Measurements from ENCODE around the gene SPATA13.
A peak's percentile ranks its signal among the peaks of the same experiment; 100 is the strongest.
"Not testable (repeated sequence)": the region's sequence is repeated elsewhere in the genome, so short reads cannot be mapped to it uniquely, and the experiment has no call there.

SPATA13 gene

DNA sequence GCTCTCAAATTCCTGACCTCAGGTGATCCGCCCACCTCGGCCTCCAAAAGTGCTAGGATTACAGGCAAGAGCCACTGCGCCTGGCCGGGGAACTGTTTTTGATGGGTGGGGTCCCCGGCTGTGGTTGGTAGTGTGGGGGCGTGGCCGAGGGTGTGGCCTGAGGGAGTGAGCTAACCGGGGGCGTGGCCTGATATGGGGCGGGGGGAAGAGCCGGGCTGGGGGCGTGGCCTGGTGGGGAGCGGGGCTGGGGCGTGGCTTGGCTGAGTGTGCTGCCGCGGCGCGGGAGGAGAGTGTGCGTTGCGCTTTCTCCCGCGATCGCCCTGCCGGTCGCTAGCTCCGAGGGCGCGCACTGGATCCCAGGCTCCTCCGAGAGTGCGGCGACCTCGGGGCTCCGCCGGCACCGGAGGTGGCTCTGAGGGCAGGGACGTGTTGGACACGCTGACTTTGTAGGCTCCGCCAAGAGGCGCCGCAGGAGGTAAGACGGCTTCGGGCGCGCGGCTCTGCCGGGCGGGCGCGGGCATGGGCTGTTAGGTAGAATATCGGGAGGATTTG is at the start of gene SPATA13:
Gene SPATA13, plus strand, starts transcription at position 263 of the 552 bp plus-strand sequence. CDS start 62,210 bp downstream, outside the sequence.
- peak; percentile 88 to 98 (median 96) for DNase-seq

GRCh38 chr13:24112791-24113190 is 47.7 kb upstream of the SPATA13 start:
- DNase-seq: no peak

DNA sequence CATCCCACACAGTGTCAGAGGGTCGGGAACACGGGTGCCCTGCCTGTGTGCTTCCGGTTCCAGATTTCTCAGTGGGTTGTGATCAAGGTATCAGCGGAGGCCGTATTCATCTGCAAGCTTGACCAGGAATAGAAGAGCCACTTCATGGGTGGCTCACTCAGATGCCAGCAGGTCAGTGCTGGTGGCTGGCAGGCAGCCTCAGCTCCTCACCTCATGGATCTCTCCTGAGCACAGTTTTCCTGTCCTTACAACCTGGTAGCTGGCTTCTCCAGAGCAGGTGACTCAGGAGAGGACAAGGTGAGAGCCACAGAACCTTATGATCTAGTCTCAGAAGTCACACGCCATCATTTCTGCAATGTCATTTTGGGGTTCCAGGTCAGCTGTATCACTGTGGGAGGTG is 44.8 kb upstream of the SPATA13 start:
- no peak for DNase-seq

DNA sequence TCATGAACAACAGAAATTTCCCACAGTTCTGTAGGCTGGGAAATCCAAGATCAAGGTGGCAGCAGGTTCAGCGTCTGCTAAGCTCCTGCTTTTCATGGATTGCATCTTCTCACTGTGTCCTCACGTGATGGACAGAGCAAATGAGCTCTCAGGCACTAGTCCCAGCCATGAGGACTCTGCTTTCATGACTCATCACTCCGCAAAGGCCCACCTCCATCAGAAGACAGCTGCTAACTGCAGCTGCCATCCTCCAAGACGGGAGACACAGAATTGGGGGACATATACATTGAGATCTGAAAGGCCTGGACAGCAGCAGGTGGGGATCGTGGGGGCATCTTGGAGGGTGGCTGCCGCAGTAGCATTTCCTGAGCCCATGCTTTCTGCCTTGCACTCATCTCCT is 44.4 kb upstream of the SPATA13 start:
- no peak for DNase-seq

DNA sequence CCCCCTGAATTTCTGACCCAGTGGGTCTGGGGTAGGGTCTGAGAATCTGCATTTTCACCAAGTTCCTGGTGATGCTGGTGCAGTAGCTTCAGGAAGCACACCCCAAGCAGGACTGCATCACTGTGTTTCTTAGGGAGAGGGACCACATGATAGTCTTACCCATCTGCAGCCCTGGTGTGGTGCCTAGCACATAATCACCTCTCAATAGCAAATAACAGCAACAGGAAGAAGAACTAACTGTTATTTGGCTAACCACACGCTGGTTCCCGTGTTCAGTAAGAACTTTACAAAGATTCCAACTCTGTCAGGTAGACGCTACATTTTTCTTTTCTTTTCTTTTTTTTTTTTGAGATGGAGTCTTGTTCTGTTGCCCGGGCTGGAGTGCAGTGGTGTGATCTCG is 41.9 kb upstream of the SPATA13 start:
- no peak for DNase-seq

GRCh38 chr13:24119626-24120508 is 40.7 kb upstream of the SPATA13 start:
- DNase-seq: no peak

GRCh38 chr13:24122045-24122444 is 38.5 kb upstream of the SPATA13 start:
- not testable (repeated sequence) for DNase-seq

DNA sequence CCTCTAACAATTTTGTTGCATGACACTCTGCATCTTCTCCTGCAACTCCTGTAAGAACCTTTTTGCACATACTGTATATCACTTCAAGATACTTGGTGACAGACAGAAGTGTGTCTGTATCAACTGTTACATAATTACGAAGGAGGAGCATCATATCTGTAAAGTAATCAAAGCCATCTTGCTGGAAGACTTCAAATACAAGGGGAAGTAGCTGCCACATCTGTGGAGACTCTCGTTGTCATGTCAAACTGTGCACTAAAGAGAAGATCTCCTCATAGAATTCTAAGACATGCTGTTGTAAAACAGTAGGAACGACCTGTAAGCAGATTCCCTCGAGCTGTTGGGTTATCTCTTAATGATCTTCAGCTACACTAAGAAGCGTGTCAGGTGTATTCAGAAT is 38.0 kb upstream of the SPATA13 start:
- DNase-seq: no peak

GRCh38 chr13:24123761-24124160 is 36.8 kb upstream of the SPATA13 start:
- DNase-seq: no peak

DNA sequence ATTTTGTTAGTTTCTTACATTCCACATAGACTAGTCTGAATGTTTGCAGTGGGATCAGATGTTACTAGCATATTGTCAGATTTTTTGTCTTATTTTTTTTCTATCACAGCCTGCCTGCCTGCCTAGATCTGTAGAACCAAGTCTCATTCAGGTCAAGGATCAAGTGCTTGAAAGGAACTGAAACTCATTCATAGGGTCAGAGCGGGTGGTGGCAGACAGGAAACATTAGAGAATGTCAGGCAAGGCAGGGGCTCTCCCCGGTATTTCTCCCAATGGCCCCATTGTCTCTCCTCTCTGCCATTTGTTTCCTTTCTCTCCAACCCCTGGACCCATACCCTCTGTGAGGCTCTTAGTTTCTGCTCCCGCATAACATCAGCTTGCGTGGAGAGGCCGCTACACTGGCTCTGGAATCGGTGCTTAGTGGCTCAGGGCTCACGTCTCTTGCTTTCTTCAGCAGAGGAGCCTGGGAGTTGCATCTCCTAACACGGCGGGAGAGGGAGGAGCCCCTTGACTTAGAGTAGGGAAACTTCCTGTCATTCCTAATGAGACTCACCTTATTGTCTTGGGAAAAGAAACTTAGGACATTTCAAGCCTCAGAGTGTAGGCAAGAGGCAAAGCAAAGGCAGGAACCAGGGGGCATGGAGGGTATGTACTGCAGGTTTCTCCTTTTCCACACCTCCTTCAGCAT is 35.6 kb upstream of the SPATA13 start:
- peak; percentile 50 to 56 (median 50) for DNase-seq

GRCh38 chr13:24127116-24127631 is 33.3 kb upstream of the SPATA13 start:
- no peak for DNase-seq

DNA sequence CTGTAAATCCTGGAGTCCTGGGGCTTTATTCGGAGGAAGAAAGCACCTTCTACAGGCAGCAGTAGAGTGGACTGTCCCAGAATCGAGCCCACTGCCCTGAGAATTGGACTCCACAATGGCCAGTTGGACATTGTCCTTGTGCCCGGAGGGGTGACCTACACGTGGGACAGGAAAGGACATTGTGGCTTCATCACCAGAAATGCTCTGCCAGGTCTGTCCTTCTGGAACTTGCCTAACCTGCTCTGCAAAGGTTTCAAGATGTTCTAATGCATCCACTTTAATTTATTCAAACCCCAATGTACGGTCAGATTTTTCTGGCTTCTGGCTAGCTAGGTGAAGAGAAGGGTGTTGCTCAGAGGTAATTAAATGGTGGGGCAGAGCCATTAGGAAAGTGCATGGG is 32.4 kb upstream of the SPATA13 start:
- DNase-seq: no peak

- no peak for DNase-seq
Observed at GRCh38 chr13:24128962-24129361, 31.6 kb upstream of the SPATA13 start.

- no peak for DNase-seq
Observed at GRCh38 chr13:24129914-24130774, 30.4 kb upstream of the SPATA13 start.

- peak in 1 of 3 donors; percentile 24 for DNase-seq
Observed at GRCh38 chr13:24131749-24132148, 28.8 kb upstream of the SPATA13 start.

- no peak for DNase-seq
Observed at GRCh38 chr13:24133021-24133795, 27.3 kb upstream of the SPATA13 start.

DNA sequence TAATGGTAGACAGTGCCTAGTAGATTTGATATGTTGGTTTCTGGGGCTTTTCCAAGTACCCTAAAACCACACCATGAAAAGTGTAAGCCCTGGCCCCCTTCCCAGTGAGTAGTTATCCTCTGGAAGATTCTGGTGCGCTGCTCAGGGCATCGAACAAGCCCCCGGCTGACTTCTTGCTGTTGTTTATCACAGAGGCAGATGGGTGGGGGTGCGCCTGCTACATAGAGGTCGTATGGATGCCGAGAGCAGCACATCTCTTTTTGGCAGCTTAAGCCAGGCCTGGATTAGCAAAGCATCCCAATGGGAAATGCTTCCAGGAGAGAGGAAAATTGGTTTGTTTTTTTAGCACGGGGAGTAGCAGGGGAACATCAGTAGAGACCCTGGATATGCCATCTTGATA is 26.3 kb upstream of the SPATA13 start:
- DNase-seq: no peak

DNA sequence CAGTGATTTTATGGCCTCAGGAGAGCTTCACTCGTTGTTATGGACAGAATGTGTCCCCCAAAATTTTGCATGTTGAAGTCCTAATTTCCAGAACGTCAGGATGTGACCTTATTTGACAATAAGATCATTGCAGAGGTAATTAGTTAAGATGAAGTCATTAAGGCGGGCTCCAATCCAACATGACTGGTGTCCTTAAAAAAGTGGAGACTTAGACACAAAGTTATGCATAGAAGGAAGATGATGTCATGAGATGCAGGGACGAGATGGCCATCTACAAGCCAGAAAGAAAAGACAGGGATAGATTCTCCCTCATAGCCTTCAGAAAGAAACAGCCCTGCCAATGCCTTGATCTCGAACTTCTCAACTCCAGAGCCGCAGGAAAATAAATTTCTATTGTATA is 25.8 kb upstream of the SPATA13 start:
- no peak for DNase-seq

DNA sequence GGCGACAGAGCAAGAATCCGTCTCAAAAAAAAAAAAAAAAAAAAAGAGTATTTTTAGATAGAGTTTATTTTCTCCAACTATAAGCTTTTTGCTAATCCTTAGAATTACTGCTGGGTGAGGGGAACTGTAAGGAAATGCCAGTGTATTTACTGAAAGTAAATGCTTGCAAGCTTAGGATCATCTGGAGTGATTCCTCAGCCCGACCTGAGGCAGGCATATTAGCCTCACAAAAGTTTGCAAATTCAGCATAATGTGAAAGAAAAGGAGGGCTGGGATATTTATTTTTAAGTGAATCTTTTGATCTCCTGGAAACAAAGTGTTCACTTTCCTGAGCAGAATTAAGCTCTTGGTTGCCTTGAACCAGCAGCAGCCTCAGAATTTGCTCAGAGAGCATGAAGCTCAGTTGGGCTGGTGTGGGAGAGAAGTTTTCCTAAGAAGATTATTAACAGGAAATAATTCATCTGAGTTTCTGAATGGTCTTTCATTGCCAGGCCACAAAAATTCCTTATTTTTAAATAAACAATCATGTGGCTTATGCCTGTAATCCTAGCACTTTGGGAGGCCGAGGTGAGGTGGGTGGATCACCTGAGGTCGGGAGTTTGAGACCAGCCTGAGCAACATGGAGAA is 24.7 kb upstream of the SPATA13 start:
- no peak for DNase-seq

DNA sequence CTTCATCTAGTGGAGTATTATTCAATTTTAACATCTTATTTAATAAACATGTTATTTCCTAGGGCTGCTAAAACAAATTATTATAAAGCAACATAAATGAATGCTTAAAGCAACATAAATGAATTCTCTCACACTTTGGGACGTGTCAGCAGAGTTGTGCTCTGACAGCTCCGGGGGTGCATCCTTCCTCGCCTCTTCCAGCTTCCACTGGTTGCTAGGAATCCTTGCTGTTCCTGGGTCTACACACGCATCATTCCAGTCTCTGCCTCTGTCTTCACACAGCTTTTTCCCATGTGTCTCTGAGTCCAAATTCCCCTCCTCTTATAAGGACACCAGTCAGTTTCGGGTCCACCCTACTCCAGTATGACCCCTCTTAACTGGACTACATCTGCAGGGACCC is 21.6 kb upstream of the SPATA13 start:
- DNase-seq: no peak

GRCh38 chr13:24141333-24141910 is 19.1 kb upstream of the SPATA13 start:
- no peak for DNase-seq

Measured in suppressor macrophage treated with lipopolysaccharide for 1 hour (primary cell).